NCI-H2196 treated with DMSO at 0.1 percent for 48 hours (cell line): Measurements from ENCODE around the gene AQP1.

Experiments
- DNase-seq: peaks from one replicate; lab custom pipeline; 2025; ENCODE audit not compliant: unreplicated experiment; lab: John Stamatoyannopoulos, UW

The AQP1 gene

DNA sequence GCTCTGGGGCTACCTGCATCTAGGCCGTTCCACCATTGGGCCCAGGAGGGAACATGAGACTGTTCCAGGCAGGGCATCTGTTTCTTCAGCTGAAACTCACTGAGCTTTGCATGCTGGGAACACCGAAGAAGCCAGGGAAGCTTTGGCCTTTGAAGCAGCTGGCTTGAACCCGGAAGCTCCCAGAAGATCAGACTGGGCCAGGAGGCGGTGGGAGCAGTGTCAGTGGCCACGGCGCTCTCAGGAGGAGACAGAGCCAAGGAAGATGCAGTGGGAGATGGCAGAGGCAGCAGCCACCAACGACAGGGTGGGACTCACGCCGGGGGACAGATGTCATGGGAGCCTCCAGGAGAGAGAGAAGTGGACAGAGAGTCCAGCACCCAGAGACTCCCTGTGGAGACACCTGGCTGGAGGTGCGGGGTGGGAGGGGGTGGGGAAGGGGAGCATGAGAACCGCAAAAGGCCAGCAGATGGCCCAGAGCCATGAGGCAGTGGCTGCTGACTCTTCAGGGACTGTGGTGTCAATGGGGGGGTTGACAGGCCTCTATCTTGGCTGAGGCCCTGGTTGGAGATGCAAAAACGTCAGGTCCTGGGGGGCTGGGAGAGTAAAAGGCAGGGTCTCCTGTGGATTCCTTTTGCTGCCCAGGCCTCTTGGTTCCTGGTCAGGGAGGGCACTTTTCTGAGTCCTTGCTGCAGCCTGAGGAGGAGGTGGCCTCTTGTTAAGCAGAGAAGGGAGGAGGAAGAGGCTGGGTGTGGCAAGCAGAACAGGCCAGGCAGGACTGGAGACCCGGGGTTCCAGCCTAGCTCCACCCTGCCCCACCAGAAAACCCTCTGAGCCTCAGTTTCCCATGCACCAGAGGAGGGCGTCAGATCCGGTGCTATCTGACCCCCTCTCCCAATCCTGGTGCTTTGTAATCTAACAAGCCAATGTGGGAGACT lies 6.3 kb upstream of the AQP1 start:
- no peak for DNase-seq

DNA sequence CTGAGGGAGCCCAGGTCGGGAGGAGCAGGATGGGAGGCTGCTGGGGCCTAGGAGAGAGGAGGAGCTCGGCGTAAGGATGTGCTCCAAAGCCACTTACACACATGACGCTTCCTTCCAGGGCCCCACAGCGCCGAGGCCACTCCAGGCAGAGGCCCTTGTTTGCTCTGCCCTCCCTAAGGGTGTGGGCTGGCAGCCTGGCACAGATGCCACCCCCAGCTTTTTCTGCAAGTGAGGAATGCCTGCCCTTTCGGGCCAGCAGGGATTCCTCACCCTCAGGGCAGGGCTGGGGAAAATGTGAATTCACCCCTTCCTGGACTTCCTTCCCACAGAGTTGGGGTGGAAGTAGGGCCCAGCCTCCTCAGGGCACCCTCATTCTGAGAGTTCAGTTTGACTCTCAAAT lies 5.6 kb upstream of the AQP1 start:
- DNase-seq: no peak

DNA sequence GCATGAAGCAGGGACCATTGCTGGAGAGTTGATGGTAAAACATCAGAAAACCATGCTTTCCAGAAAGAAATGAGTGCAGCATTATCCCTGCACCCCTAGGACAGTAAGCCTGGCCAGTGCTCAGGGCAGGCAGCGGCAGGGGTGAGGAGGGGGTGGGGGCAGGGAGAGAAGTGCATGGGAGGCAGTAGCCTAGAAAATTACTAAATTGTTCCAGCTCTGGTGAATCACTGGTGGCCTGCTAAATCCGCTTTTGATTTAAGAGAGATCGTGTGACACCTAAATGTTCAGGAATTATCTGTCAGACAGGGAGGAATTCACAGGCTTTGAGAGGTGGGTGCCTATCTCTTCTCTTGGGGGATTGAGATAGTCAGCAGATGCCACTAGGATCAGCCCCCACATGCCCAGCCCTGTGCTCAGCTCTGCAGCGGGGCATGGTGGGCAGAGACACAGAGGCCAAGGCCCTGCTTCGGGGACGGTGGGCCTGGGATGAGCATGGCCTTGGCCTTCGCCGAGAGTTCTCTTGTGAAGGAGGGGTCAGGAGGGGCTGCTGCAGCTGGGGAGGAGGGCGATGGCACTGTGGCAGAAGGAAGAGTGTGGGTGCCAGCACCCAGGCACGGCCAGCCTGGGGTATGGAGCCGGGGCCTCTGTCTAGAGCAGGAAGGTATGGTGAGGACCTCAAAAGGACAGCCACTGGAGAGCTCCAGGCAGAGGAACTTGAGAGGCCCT lies 5.0 kb upstream of the AQP1 start:
- DNase-seq: no peak

DNA sequence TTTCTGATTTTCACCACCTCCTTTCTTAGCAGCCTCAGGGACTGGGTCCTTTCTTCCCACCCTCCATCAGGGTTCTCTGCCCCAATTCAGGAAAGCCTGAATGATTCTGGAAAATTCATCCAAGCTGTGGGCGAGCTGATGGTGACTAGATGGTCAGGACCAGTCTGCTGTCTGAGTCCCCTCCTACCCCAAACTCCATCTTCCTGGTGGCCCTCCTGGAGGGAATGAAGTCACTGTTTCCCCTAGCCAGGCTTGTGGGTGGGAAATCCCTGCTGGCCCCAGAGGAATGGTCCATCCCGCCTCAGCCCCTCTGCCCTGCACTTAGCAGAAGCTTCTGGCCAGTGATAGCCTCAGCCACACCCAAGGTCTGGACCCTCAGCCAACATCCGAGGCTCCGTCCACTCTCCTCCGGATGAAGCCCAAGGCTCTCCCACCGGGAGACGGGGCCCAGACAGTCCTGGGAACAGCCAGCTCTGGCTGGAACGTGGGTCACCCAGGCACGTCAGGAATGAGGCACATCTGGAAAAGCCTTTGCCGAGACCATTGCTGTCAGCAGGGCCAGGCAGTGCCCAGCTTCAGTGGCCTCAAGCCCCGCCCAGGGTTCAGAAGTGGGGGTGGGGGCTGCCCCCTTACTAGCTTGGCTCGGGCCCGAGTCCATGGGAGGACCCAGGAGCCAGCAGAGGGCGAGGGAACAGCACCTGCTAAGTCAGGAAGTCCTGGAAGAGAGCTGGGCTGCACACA lies 4.0 kb upstream of the AQP1 start:
- no peak for DNase-seq

DNA sequence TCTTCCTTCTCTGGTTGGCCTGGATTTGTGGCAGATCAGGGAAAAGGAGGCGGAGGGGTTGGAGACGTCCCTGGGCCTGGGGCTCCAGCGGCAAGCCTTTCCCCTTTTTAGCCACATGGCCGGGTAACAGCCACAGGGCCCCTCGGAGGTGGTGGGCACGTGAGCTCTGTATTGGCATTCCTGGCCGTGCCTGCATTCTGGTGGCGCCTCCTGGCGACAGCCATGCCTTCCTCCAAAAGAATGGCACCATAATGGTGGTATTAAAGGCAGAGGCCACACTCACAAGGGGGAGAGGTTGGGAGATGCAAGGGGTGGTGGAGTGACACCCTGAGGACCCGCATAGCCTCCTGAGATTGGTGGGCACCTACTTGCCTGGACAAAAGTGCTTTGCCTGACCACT lies 3.0 kb upstream of the AQP1 start:
- DNase-seq: no peak

DNA sequence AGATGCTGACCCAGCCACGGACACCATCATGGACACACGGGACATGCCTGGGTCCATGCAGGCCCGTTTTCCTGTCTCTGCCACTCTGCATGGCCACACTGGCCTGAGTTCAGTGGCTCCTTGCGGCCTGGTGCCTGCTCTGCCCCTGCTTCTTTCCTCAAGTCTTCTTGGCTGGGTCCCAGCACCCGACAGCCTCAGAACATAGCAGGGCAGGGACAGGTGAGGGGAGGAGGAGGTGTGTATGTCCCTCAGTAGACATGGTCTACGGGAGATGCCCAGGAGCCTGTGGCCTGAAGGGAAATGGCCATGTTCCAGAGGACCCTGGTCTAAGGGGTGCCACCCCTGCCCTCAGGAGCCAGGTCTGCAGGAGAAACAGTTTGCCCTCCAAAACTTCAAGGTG lies 2.2 kb upstream of the AQP1 start:
- DNase-seq: no peak

DNA sequence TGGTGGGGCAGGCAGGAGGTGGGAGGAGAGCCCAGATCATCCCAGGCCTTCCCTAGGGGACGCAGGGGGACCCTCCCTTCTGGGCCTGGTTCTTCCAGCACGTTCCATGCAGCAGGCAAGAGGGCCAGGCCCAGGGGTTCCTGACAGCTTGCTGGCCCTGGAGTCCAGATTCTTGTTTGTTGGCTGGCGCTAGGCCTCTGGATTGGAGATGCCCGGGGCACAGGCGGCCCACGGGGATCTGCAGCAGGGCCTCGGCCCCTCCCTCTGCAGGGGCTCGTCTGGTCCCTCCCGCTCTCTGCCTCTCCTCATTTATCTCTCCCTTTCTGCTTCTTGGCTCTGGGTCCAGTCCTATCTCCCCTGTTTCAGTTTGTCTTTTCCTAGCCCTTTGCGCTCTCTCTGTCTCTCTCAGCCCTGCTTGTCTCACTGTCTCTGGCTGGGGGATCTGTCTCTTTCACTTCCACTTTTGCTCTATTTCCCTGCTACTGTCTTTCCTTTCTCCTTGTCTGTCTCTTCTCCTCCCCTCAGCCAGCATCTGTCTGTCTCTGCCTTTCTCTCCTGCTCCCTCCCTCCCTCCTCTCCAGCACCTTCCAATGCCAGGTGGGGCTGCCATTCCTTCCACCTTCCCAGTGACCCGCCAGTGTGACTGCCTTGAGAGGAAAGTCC lies 1.1 kb upstream of the AQP1 start:
- no peak for DNase-seq

DNA sequence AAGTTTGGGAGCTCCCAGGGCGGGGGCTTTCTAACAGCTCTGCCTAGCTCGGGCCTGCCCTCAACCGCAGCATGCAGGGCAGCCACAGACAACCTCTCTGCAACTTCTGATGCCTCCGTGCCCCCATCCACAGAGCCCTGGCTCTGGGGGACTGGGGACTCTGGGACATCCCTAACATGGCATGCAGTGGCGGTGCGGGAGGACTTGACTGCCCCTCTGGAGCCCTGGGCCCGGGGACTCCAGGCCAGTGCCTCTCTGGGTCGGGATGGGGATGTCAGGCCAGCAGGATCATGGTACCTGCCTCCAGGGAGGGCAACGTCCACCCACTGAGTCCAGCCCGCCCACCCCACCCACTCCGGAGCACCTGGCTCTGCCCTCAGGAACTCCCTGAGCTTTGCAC lies 520 bp upstream of the AQP1 start:
- no peak for DNase-seq

DNA sequence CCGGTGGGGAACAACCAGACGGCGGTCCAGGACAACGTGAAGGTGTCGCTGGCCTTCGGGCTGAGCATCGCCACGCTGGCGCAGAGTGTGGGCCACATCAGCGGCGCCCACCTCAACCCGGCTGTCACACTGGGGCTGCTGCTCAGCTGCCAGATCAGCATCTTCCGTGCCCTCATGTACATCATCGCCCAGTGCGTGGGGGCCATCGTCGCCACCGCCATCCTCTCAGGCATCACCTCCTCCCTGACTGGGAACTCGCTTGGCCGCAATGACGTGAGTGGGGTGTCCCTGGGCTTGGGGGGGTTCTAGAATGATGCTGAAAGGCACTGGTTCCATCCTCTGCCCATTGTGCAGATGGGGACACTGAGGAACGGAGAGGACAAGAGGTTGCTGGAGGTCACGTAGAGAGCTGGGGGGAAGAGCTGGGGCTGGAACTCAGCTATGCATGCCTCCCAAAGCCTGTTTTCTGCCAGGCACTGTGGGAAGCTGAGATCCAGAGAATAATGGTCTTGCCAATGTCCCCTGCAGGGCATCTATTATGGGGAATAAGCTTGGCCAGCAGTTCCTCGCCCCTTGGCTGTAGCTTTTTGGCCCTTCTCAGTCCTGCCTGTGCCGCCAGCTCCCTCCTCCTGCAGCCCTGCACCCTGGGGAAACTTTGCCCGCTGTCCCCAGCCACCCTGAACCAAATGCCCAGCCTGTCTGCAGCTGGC lies 523 bp downstream of the AQP1 start:
- no peak for DNase-seq

DNA sequence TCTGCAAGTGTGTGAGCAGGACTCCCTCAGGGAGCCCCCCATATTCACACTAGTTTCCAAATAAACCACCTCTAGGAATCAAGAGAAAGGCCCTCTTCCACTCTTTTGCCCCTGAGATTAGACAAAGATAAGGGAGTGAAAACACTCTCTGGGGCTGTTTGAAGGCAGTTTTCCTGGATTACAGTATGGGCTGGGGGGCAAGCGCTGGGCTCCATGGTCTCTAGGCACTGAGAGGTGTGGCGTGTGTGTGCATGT lies 1.0 kb downstream of the AQP1 start:
- no peak for DNase-seq

DNA sequence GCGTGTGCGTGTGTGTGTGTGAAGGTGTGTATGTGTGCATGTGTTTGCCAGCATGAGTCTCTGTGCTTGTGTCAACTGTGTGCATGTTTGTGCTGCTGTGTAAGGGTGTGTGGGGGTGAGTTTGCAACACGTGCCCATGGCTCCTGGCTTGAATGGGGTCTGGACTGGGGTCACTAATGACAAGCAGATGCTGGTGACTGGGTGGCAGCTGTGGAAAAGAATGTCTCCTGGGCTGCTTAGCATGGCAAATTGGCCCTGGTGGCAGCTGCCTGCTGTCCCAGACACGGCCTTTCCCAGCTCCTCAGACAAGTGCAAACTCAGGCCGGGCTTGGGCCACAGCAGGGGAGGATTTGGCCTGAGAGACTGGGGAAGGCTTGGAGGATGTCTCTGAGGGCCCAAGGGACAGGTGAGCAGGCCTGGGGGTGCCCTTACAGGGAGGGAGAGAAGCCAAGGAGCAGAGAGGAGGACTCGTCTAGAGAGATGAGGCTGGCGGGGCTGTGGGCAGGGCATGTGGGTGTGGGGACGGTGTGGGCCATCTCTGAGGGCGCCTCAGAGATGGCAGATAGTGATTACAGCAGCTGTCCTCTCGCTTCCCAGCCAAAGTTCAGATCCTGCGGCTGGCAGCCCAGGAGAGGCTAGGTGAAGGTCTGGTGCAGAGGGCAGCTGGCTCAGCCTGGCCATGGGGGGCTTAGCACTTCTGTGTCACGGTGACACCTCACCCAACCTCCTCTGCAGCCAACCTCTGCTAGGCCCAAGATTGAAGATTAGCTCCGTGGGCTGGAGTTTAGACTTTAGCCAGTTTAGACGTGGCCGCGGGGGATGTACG lies 1.5 kb downstream of the AQP1 start:
- DNase-seq: no peak

DNA sequence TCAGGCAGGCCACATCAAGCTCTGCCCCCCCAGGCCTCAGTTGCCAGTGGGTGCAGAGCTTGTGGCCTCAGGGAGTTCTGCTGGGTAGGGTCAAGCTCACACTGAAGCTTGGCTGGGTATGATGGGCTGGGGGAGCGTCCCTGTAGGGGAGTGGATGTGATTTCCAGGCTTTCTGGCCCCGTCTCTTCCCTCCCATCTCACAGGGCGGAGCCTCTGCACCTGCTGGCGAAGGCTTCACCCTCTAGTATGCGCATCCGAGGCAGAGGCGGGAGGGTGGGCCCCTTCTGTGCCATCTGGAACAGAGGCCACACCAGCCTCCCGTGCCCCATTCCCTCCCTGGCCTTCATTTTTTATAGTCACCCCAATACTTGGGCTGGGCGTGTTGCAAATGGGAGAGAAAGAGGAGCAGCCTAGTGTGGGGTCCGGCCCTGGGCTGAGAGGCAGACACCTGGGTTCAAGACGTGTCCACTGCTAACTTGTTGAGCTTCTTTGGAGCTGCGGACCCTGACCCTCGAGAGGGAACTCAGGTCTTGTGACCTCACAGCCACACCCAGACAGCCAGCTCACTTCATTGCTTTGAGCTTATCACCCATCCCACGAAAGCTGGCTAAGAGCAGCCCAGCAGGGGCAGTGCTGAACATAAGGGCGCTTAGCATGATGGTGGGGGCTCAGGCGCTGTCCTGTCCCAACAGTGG lies 2.3 kb downstream of the AQP1 start:
- DNase-seq: no peak

DNA sequence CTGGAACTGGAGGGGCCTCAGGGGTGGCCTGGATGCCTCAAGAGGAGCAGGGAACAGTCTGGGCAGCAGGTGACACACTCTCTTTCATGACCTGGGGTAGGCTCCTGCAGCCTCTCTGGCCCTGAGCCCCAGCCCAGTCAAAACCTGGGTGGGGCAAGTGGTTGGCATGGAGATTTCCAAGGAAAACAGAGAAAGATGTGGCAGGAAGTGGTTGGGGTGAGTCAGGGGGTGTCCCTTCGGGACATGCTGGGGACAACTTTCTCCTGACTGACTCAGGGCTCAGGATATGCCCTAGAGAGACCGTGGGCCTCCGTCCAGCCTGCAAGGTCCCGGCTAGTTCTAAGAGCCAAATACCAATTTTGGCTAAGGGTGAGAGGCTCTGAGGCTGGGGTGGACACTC lies 2.9 kb downstream of the AQP1 start:
- DNase-seq: no peak

DNA sequence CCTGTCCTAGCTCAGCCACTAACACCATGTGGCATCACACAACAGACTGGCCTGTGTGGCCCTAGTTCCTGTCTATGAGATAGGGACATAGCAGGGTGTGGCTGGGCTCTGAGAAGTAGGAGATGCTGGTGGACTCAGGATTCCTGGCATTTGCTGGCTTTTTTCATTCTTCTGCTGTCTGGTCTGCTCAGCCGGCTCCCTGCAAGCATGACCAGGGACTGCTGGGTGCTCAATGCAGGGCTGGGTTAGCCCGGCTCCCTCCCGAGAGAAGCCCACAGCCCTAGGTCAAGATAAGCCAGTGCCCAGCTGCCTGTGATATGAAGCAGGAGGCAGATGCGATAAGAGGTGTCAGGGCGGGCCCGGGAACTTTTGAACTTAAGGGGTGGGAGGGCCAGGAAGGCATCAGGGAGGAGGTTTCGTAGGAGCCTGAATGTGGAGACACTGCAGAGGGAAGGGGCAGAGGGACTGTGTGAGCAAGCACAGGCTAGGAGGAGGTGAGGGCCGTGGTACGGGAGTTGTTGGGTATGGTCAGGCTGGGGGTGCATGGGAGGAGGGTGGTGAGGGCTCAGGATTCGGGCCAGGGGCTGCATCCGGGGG lies 3.5 kb downstream of the AQP1 start:
- DNase-seq: no peak

DNA sequence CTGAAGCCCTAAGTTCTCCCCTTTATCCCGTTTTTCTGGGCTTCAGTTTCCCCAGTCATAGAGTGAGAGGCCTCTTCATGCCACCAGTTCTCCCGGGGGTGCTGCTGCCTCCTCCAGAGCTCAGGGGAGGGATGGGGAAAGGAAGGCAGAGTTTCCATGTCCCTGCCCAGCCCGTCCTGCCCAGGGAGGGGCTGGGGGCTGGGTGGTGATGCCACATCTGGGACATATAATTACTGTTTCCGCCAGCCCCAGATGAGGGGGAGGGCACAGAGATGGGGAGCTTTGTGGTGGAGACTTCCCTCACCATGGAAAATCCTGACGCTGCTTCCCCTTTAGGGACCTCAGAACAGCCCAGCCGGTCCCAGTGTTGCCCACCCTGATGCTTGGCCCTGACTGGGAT lies 4.1 kb downstream of the AQP1 start:
- DNase-seq: no peak

DNA sequence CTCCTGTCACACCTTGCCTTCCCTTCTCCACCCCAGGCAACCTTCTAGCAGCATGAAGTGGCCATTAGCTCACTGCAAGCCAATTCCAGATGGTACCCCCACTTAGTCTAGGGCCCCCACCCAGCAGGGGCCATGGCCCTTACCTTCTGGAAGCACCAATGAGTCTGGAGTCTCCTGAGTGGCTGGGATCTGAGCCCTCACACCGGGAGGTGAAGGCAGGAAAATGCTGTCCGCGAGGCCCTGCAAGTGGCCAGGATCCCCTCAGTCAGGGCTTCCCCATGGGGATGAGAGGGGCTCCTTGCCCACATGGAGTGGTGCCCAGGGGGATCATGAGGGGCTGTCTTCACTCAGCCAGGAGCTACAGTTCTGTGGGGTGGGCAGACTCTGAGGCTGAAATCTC lies 4.6 kb downstream of the AQP1 start:
- no peak for DNase-seq

DNA sequence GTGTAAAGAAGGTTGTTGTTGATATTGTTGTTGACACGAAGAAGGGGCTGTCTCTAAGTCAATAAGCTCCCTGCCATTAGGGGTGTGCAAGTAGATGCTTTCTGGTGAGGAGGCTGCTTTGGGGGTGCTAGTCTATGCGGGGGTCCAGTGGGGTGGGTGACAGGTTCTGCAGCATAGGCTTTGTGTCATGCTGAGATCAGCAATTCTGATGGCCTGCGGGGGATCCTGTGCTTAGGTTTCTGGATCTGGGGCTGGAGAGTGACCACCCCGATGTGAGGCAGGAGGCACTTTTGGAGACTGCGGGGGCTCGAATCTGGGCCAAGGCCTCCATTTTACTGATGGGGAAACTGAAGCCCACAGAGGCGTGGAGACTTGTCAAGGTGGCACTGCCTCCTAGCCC lies 5.1 kb downstream of the AQP1 start:
- no peak for DNase-seq

DNA sequence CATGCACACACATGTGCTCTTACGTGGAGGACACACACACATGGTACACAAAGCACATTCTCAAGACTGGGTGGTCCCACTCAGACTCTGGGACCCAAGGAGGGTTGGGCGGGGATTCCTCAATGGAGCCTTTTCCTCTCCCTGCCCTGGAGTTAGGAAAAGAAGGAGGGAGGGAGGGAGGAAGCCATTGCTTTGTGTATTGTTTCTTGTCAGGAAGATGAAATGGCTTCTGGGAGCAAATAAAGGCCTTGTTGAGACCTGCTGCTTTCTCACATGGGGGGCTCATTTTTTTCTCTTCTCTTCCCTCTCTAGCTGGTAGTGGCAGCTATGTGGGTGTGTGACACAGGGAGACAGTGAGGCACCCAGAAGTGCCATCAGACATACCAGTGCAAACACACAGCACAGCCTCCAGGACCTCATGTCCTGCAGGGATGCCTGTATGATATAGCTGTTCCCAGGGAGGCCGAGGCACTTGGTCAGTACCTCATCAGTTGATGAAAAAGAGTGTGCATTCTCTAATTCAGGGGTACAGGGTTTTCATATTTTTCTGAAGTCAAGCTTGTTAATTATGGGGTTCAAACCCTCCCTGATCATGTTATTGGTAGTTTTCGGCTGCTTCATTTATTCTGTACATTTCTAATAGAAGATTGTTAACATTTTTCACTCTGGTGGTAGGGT lies 5.7 kb downstream of the AQP1 start:
- DNase-seq: no peak

DNA sequence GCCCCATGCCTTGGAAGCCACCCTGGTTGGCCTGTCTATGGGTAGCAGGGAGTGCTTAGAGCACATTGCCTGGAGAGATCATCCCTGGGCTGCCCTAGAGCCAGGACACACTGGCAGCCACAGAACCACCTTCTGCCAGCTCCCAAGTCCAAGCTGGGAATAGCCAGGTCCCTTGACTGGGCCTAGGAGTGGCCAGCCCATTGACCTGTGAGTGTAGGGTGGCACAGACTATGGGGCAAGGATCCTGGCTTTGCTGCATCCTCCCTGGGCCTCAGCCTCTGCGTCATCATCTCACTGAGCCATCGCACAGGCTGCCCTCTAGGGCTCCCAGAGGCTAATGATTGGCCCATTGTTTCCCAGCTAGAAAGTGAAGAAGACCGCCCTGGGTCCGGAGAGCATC lies 7.0 kb downstream of the AQP1 start:
- no peak for DNase-seq
